NCI-H146 treated with DMSO at 0.1 percent for 48 hours (cell line): ENCODE data around the gene MIDN.
"Not testable (repeated sequence)": the region's sequence is repeated elsewhere in the genome, so short reads cannot be mapped to it uniquely, and the experiment has no call there.

ENCODE experiments used
- DNase-seq: peaks from one replicate; lab custom pipeline; 2025; ENCODE audit not compliant: unreplicated experiment; lab: John Stamatoyannopoulos, UW

MIDN gene

GRCh38 chr19:1291761-1292418, 43.5 kb downstream of the MIDN start:
- no peak for DNase-seq

GRCh38 chr19:1292419-1293151, 44.2 kb downstream of the MIDN start:
- DNase-seq: no peak

GRCh38 chr19:1293782-1294604, 45.6 kb downstream of the MIDN start:
- DNase-seq: no peak

- no peak for DNase-seq
Observed at GRCh38 chr19:1294688-1295087, 46.3 kb downstream of the MIDN start.

- DNase-seq: no peak
Observed at GRCh38 chr19:1295169-1296012, 47.0 kb downstream of the MIDN start.

- DNase-seq: no peak
Observed at GRCh38 chr19:1296078-1296477, 47.7 kb downstream of the MIDN start.

- DNase-seq: no peak
Observed at GRCh38 chr19:1296575-1297271, 48.3 kb downstream of the MIDN start.

GRCh38 chr19:1298235-1298634, 49.9 kb downstream of the MIDN start:
- DNase-seq: no peak

- DNase-seq: no peak
Observed at GRCh38 chr19:1299801-1300200, 51.4 kb downstream of the MIDN start.

GRCh38 chr19:1300744-1301490, 52.5 kb downstream of the MIDN start:
- no peak for DNase-seq

- DNase-seq: no peak
Observed at GRCh38 chr19:1302533-1303239, 54.3 kb downstream of the MIDN start.

- DNase-seq: no peak
Observed at GRCh38 chr19:1304197-1304924, 56.0 kb downstream of the MIDN start.

GRCh38 chr19:1305354-1305753, 57.0 kb downstream of the MIDN start:
- DNase-seq: not testable (repeated sequence)

GRCh38 chr19:1307320-1307719, 58.9 kb downstream of the MIDN start:
- no peak for DNase-seq

- no peak for DNase-seq
Observed at GRCh38 chr19:1307755-1308303, 59.4 kb downstream of the MIDN start.

GRCh38 chr19:1308718-1309117, 60.3 kb downstream of the MIDN start:
- no peak for DNase-seq
